HG03460 (cell line): ENCODE measurements around the gene DENND2A.
"Not testable (repeated sequence)": the region's sequence is repeated elsewhere in the genome, so short reads cannot be mapped to it uniquely, and the experiment has no call there.

Experiments used
- ATAC-seq: cut with Tn5 transposase; IDR thresholded peaks from one replicate; pipeline ENCODE4 v1.9.1; 2021; ENCODE audit not compliant: unreplicated experiment

DENND2A gene, protein sequence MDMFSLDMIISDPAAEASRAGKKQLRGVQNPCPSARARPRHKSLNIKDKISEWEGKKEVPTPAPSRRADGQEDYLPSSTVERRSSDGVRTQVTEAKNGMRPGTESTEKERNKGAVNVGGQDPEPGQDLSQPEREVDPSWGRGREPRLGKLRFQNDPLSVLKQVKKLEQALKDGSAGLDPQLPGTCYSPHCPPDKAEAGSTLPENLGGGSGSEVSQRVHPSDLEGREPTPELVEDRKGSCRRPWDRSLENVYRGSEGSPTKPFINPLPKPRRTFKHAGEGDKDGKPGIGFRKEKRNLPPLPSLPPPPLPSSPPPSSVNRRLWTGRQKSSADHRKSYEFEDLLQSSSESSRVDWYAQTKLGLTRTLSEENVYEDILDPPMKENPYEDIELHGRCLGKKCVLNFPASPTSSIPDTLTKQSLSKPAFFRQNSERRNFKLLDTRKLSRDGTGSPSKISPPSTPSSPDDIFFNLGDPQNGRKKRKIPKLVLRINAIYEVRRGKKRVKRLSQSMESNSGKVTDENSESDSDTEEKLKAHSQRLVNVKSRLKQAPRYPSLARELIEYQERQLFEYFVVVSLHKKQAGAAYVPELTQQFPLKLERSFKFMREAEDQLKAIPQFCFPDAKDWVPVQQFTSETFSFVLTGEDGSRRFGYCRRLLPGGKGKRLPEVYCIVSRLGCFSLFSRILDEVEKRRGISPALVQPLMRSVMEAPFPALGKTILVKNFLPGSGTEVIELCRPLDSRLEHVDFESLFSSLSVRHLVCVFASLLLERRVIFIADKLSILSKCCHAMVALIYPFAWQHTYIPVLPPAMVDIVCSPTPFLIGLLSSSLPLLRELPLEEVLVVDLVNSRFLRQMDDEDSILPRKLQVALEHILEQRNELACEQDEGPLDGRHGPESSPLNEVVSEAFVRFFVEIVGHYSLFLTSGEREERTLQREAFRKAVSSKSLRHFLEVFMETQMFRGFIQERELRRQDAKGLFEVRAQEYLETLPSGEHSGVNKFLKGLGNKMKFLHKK

DNA sequence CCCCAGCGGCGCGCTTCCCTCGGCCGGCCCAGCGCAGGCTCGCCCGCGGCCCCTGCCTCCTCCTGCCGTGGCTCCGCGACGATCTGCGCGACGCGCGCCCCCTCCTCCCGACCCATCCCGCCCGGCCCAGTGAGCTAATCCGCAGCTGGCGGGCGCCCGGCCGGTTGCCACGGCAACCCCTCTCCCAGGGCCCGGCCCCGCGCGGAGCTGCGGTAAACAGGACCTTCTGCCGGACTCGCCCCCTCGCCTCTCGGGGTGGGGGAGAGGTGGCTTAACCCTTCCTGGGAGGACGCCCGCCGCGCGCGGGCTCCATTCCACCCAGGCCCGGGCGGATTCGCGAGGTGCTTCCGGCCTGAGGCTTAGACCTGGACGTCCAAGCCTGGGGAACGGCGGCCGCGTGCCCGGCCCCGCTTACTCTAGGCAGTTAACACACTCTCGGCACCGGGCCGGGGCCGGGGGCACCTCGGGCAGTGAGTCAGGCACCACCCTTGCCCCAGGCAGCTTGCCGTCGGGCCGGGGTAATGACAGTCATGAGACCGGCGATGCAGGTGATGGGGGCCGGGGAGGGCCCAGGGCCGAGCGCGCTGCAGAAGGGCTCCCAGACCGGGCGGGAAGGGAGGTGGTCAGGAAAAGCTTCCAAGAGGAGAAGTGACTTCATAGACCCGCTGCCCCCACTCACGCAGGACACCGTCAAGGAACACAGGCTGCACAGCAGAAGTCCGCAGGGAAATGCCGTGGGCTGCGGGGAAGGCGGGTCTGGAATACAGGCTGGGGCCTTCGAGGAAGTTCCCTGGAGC lies at the start of gene DENND2A:
TSS of gene DENND2A (minus strand) at position 87 of the 797 bp plus-strand sequence. CDS start 38,416 bp downstream, outside the sequence.
- no peak for ATAC-seq

DNA sequence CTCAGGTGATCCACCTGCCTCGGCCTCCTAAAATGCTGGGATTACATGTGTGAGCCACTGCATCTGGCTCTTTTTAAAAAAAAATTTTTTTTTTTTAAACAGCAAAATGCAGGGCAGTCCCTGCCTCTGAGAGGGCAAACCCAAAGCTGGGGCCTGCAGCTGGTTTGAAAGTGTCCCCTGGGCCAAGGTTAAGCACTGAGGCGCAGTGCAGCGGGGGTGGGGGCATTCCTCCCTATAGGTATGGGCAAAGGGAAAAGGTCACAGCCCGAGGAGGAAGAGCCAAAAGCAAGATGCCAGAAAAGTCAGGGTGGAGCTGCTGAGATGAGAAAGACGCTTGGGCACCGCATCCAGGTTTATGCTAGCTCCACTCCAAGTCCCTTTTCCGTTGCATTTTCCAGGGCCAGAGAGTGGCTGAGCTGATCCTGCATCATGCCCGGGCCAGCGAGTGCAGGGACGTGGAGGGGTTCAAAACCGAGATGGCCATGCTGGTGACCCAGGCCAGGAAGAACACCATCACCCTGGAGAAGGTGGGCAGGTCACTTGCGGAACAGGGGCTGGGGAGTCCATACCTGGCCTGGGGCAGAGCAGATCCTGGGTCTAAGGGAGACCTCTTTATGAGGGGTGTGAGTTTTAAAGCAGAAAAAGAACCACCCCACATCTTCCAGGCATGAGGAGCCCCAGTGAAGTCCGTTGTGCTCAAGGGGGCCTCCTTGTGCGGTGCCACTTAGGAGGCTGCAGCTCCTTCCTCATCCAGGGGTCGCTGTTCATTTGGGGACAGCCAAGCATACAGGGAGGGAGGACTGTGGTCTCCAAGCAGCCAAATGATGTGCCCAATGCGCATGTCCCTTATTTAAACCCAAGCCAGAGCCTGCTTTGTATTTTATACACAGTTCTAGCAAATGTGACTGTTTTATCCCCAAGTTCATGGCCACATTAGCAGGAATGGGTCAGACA lies 48.9 kb upstream of the DENND2A start:
- ATAC-seq = no peak

DNA sequence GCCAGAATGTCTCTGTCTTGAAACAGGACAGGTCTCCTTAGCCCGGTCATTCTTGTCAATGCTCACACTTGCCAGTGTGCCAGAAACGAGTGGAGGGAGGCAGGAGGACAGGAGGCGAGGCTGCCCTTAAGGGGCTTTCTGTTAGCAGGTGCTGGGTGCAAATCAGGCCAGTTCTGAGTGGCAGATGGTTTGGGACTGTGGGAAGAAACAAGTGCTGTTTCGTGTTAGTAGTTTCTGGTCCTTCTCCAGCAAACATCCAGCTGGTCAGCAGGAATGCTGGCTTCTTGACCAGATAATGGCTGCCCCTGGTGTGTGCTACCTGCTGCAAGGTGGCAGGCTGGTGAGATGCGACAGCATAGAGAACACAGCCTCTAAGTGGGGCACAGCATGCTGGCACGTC lies 47.7 kb upstream of the DENND2A start:
- ATAC-seq = no peak

DNA sequence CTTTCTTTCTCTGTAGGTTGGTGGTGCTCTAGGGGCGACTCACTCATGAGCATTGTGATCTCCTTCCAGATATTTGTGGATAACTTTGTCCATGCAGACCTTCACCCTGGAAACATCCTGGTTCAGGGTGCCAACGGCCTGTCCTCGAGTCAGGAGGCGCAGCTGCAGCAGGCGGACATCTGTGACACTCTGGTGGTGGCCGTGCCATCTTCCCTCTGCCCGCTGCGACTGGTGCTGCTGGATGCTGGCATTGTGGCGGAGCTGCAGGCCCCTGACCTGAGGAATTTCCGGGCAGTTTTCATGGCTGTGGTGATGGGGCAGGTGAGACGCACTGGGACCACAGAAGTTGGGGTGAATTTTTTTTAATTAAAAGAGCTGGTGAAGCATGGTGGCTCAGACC lies 46.3 kb upstream of the DENND2A start:
- no peak for ATAC-seq

DNA sequence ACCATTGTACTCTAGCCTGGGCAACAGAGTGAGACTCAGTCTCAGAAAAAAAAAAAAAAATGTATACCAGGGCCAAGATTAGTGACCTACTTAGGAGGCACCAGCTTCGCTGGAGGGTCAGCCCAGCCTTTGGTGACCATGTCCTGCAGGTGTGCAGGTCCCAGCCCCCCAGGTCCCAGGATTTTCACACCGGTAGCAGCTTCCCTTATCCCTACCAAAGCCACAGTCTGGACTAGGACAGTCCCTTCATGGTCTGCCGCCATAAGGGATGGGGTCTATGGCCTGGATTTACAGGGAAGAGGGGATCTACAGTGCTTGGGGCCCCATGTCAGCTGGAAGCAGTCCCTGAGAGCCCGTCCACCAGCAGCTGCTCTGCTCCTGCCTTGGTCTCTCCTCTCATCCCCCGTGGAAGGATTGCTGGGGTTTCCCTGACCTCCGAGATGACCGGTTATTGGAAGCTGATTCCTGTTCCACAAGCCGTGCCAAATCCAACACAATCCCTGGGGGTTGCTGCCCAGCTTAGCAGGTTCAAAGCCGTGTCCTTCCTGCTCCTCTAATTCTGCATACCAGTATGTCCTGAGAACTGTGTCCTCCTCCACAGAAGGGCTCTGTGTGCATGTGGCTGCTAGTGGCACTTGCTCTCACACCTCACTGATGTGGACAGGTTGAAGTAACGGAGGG lies 44.9 kb upstream of the DENND2A start:
- ATAC-seq = no peak

DNA sequence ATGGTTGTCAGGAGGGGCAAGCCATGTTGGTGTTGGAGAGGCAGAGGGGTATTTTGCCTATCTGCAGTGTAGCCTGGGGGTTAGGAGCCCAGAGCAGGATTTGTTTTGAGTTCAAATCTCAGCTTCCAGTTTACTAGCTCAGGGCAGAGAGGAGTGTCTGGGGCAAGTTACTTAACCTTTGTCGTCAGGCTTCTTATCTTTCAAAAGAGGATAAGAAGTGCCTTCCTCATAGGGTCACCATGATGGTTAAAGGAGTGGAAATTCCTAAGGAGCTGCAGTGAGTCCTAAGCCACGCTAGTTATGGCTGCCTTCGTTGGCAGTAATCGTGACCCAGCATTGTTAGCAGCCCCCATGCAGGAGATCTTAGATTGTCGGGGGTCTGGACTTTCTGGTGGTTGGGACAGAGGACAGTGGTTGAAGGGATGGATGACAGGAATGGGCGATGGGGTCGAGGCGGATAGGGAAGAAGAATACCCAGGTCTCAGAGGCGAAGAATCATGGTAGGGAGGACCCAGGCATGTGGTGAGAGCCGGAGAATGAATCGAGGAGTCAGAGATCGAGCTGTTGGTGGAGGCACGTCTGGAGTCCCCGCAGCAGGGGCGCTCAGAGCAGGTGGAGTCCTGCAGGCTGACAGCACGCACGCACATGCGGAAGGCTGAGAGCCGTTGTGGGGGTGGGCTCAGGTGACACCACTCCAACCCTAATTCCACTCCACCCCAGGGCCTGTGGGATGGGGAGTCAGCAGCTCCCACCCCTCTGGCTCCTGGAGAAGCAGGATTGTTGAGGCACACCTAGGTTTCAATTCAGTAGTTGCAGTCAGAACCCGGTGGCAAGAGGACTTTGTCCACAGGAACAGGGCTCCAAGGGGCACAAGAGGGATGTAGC lies 43.7 kb upstream of the DENND2A start:
- ATAC-seq = no peak

DNA sequence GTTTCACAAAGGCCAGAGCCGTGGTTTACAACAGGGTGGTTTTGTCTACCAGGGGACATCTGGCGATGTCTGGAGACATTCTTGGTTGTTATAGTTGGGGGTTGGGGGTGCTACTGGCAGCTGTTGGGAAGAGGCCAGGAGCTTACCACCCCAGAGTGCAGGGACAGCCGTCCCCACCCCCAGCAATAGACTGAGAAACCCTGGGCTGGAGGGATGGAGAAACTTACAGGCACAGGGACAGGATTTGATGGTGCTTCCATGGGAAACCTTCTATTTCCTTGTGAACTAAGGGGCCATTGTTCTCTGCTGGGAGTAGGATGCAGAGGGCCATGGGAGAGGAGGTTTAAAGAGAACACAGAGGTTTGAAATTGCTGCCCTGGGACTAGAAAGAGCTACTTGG lies 43.0 kb upstream of the DENND2A start:
- ATAC-seq = no peak

DNA sequence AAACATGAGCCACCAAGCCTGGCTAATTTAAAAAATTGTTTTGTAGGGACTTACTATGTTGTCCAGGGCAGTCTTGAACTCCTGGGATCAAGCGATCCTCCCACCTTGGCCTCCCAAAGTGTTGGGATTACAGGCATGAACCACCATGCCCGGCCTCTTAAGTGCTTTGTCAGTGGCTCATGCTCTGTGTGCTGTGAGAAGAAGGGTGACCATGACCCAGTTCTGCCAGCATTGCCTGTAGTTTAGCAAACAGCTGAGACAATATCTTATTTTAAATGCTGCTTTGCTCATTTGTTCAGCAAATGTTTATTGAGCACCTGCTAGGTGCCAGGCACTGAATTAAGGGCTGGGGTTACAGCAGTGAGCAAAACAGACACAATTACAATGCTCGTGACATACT lies 41.2 kb upstream of the DENND2A start:
- ATAC-seq = no peak

DNA sequence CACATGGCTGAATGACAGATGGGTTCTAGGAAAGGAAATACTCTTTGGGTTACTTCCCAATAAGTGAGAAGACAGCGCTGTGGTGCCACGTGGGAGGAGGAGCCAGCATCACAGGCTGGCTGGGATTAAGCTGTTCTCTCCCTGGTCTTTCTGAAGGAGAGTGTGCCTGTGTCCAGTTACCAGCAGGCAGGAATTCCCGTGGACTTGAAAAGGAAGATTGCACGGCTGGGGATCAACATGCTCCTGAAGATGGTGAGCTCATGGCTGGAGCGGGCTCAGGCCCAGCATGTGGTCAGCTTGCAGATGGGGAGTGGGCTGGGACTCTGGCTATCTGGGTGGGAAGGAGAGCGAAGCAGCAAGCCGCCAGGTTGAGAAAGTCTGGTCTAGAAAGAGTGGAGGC lies 40.3 kb upstream of the DENND2A start:
- ATAC-seq = no peak

DNA sequence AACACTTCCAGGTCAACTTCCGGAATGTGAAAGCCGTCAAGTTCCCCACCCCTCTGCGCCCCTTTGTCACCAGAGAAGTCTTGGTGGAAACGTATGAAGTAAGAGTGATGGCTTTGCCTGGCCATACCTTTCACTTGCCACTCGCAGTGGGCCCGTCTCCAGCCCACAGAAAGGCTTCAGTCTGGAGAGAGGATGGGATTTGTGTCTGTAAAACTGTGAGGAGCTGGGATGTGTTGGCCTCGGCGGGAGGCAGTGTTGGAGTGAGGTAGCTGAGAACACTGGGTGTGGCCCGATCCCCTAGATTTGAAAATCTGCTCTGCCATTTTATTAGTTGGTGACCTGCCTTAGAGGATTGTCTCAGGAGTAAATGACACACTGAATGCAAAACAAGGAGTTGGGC lies 38.6 kb upstream of the DENND2A start:
- ATAC-seq = no peak

DNA sequence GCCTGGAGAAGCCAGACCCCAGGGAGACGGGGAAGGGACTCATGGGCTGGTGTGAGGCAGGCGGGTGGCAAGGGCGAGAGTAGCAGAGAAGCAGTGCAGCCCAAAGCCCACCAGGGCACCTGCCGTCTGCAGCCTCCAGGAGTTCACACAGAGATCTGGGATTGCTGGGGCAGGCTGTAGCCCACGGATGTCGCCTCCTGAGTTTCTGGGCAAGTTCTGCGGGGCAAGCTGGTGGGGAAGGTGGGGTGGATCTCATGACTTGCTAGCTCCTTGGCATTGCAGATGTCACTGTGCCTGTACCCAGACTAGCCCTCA lies 38.2 kb upstream of the DENND2A start:
- no peak for ATAC-seq

DNA sequence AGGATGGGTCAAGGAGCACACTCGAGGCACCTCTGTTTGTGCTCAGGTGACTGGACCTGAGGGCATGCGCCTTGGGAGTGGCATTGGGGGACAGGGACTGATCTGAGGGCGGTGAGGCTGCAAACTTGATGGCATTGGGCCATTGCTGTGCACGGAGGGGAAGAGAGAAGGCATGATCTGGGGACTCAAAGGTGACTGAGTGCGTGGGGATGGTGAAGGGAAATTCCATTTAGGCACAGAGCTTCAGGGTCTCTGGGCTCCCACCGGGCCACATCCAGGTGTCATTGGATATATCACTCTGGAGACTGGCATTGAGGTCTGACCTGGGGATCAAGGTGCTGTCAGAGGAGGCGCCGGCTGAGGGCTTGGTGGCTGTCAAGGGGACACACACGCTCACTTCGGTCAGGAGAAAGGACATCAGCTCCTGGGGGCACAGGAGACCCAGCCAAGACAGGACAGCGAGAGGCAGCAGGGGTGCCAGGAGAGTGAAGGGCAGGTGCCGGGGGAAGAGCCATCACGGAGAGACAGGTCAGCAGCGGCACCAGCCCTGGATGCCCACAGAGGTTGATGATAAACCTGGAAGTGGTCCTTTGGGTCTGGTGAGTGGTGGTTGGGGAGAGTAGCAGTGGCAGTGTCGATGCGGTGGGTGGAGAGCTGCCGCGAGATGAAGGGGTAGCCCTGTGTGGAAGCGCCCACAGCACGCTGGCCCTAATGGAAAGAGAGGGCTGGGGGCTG lies 37.6 kb upstream of the DENND2A start:
- no peak for ATAC-seq

DNA sequence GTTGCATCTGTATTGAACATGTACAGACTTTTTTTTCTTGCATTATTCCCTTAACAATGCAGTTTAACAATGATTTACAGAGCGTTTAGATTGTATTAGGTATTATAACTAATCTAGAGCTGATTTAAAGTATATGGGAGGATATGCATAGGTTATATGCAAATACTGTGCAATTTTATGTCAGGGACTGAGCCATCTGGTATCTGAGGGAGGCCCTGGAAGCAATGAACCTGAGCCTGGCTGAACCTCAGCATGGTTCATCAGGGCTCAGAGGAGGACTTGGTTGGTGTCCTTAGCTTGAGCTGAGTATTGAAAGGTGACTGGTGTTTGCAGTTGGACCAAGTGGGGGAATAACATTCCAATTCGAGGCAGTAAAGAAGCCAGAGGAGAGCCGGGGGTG lies 36.9 kb upstream of the DENND2A start:
- no peak for ATAC-seq

DNA sequence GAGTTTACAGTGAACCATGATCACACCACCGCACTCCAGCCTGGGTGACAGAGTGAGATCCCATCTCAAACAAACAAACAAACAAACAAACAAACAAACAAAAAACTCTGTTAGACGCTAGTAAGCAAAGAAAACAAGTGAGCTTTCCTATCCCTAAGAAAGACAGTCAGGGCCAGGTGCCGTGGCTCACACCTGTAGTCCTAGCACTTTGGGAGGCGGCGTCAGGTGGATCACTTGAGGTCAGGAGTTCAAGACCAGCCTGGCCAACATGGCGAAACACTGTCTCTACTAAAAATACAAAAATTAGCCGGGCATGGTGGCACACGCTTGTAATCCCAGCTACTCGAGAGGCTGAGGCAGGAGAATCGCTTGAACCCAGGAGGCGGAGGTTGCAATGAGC lies 36.3 kb upstream of the DENND2A start:
- not testable (repeated sequence) for ATAC-seq

DNA sequence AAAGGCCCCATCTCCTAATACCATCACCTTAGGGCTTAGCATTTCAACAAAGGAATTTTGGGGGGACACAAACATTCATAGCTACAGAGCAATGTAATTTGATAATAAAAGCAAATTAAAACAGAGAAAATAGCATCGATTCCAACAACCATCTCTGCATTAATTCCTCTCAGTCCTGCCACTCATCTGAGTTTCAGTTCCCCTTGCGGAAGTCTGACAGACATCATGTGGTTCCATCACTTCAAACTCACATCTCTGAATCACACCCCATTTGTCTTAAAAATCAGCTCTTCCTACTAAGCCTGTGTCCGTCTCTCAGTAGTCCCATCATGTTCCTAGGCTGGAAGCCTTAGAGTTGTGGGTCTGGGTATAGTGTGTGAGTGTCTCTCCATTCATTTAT lies 35.7 kb upstream of the DENND2A start:
- peak; percentile 47 for ATAC-seq

DNA sequence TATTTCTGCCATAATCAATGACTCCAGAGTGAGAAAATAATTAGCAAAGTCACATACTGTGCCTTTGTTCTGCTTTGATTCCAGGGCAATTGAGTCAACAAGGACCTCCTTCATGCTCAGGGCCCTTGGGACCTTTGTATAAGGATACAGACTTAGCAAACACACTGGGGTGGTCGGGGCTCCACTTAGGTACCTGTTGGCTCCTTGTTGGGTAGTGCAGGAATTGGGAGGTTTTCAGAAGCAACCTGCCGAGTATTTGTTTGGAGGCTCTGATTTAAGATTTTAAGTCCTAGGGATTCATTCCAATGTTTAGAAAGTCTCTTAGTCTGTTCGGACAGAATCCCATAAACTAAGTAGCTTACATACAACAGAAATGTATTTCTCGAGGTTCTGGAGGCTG lies 35.1 kb upstream of the DENND2A start:
- no peak for ATAC-seq

DNA sequence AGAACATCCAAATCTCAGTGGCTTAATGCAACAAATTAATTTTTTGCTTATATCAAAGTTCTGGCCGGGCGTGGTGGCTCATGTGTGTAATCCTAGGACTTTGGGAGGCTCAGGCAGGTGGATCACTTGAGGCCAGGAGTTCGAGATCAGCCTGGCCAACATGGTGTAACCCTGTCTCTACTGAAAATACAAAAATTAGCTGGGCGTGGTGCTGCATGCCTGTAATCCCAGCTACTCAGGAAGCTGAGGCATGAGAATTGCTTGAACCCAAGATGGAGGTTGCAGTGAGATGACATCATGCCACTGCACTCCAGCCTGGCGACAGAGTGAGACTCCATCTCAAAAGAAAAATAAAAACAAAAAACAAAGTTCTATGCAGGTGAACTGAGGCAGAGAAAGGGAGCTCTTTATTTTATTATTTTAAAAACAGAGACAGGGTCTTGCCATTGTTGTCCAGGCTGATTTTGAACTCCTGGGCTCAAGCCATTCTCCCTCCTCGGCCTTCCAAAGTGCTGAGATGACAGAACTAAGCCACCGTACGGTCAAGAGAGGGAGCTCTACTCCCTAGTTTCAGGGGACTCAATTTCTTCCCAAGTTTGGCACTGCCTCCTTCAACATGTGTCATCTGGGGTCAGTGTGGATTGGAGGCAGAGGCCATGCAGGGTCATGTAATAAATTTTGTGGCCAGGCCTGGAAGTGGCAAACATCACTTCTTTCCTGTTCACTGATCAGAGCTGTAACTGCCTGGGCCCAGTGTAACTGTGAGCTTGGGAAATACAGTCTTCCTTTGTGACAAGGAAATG lies 34.5 kb upstream of the DENND2A start:
- ATAC-seq = no peak
